CD14-positive monocyte (primary cell): ENCODE measurements around the gene COG6. TPM values are rescaled to one million over a fixed set of nuclear protein-coding genes. Genes with fewer than 3 reads are reported as not detected.

Experiments used
- DNase-seq, 3 donors: peaks; one replicate each; pipeline ENCODE4 v3.0.0-alpha.2; 2011 to 2022
- H2AFZ ChIP-seq: 2 replicates; pipeline ENCODE4 v1.6.0; 2012; ENCODE audit warnings: mild to moderate bottlenecking, low read depth, low read length, inconsistent platforms; ENCODE audit not compliant: insufficient read depth, poor library complexity, severe bottlenecking
- H3K27ac ChIP-seq, 2 donors: 1 replicate in 1 of 2; 2 replicates in 1 of 2; pipeline ENCODE4 v1.5.1; 2012 to 2013; ENCODE audit warnings: low read length in 2 of 2, control low read depth in 1 of 2, inconsistent platforms in 1 of 2, low read depth in 1 of 2, mild to moderate bottlenecking in 1 of 2
- H3K27me3 ChIP-seq, 2 donors: one replicate each; pipeline versions ENCODE4 v1.6.0 to v1.6.1; 2011 to 2013; ENCODE audit warnings: low read length in 2 of 2; ENCODE audit not compliant: control insufficient read depth in 2 of 2, insufficient read depth in 2 of 2
- H3K36me3 ChIP-seq, 2 donors: replicated peaks in 1 of 2; 1 replicate in 1 of 2; 2 replicates in 1 of 2; pipeline versions ENCODE4 v1.5.1 to v1.6.1; 2012 to 2013; ENCODE audit warnings: low read length in 2 of 2, control low read depth in 1 of 2, inconsistent platforms in 1 of 2, mild to moderate bottlenecking in 1 of 2; ENCODE audit not compliant: insufficient read depth in 2 of 2, control insufficient read depth in 1 of 2
- H3K4me1 ChIP-seq, 2 donors: 1 replicate in 1 of 2; 2 replicates in 1 of 2; pipeline versions ENCODE4 v1.5.1 to v1.6.1; 2012 to 2013; ENCODE audit warnings: low read length in 2 of 2, control low read depth in 1 of 2, inconsistent platforms in 1 of 2, mild to moderate bottlenecking in 1 of 2, moderate library complexity in 1 of 2; ENCODE audit not compliant: insufficient read depth in 2 of 2, control insufficient read depth in 1 of 2
- H3K4me2 ChIP-seq: replicated peaks from 2 replicates; pipeline ENCODE3; 2012; ENCODE audit warnings: low read length, moderate library complexity, mild to moderate bottlenecking; ENCODE audit not compliant: poor library complexity, severe bottlenecking; ENCODE audit errors: extremely low read depth
- H3K4me3 ChIP-seq, 3 experiments: fragments of 200-600 bp in 1 of 3; sonication (generic) in 1 of 3; replicated peaks in 1 of 3; 1 replicate in 2 of 3; 2 replicates in 1 of 3; pipeline ENCODE4 v1.5.1; 2011 to 2013; ENCODE audit warnings: low read length in 3 of 3, mild to moderate bottlenecking in 3 of 3, control low read depth in 2 of 3, low read depth in 2 of 3, inconsistent platforms in 1 of 3, moderate library complexity in 1 of 3
- H3K79me2 ChIP-seq: 2 replicates; pipeline ENCODE4 v1.6.0; 2012; ENCODE audit warnings: mild to moderate bottlenecking, control low read depth, inconsistent platforms, low read length, moderate library complexity; ENCODE audit not compliant: insufficient read depth
- H3K9ac ChIP-seq: 2 replicates; pipeline ENCODE4 v1.6.0; 2017; ENCODE audit warnings: low read length, mild to moderate bottlenecking; ENCODE audit not compliant: insufficient read depth, poor library complexity, severe bottlenecking
- H3K9me3 ChIP-seq, 2 donors: replicated peaks in 1 of 2; 1 replicate in 1 of 2; 2 replicates in 1 of 2; pipeline versions ENCODE4 v1.5.1 to v1.6.1; 2012 to 2013; ENCODE audit warnings: low read length in 2 of 2, control low read depth in 1 of 2; ENCODE audit not compliant: control insufficient read depth in 1 of 2, insufficient read depth in 1 of 2
- H4K20me1 ChIP-seq: 2 replicates; pipeline ENCODE4 v1.6.0; 2012; ENCODE audit warnings: mild to moderate bottlenecking, low read length, control low read depth, moderate library complexity; ENCODE audit not compliant: insufficient read depth
- H3K27ac Mint-ChIP-seq, 7 donors: one replicate each; pipeline ENCODE4 v1.8.0; 2020; ENCODE audit warnings: mild to moderate bottlenecking in 7 of 7, mixed read lengths in 7 of 7, moderate library complexity in 6 of 7, inconsistent platforms in 2 of 7
- H3K27me3 Mint-ChIP-seq, 3 donors: one replicate each; pipeline ENCODE4 v1.8.0; 2021 to 2022; ENCODE audit warnings: low read depth in 3 of 3, mild to moderate bottlenecking in 3 of 3, mixed read lengths in 3 of 3, moderate library complexity in 3 of 3, inconsistent platforms in 1 of 3
- H3K36me3 Mint-ChIP-seq, 2 donors: one replicate each; pipeline ENCODE4 v1.8.0; 2020; ENCODE audit warnings: mixed read lengths in 2 of 2, inconsistent platforms in 1 of 2, mild to moderate bottlenecking in 1 of 2
- H3K4me1 Mint-ChIP-seq: one replicate; pipeline ENCODE4 v1.8.0; 2020; ENCODE audit warnings: mild to moderate bottlenecking, mixed read lengths
- H3K4me3 Mint-ChIP-seq, 2 donors: one replicate each; pipeline ENCODE4 v1.8.0; 2020; ENCODE audit warnings: mild to moderate bottlenecking in 2 of 2, mixed read lengths in 2 of 2, moderate library complexity in 1 of 2
- H3K9me3 Mint-ChIP-seq, 7 donors: one replicate each; pipeline ENCODE4 v1.8.0; 2020 to 2022; ENCODE audit warnings: mixed read lengths in 7 of 7, mild to moderate bottlenecking in 6 of 7, moderate library complexity in 6 of 7, inconsistent platforms in 2 of 7
- CTCF ChIP-seq: fragments of 200-600 bp; IDR thresholded peaks from one replicate; pipeline ENCODE4 v1.8.0; 2022; ENCODE audit warnings: antibody characterized with exemption, mild to moderate bottlenecking
- WGBS: methylation state at CpG from one replicate; pipeline ENCODE4 v1.1.5; 2013; ENCODE audit warnings: missing lambda C conversion rate; ENCODE audit not compliant: insufficient coverage; 5-methylcytosine and 5-hydroxymethylcytosine counted together
- intact Hi-C, 2 donors: fragments of 100-400 bp; cut with micrococcal nuclease; formaldehyde crosslinking; loops; one replicate each; pipeline versions ENCODE4 v1.15.0 to v1.15.1; 2023
- polyA plus RNA-seq, 3 donors: library from polyadenylated mRNA; depleted of rRNA in 1 of 3; unstranded in 2 of 3; stranded (reverse) in 1 of 3; fragments of 300-500 nt in 2 of 3; fragments of >200 nt in 1 of 3; fragmentation: Illumina TruSeq in 2 of 3; gene quantifications; 1 replicate in 2 of 3; 2 replicates in 1 of 3; pipeline ENCODE4 v1.2.3, GENCODE V29; 2012 to 2021

Gene COG6
- polyA plus RNA-seq, 3 donors, result 3.9 to 11.0 (median 8.4) TPM

- Mint-ChIP-seq H3K27me3 (no peaks in the 10 kb centered on the region), H3K27ac (peak overlapping the region in 3 of 7 donors; percentile 1 to 48 (median 31)), H3K4me3 (no peak overlapping the region), H3K4me1 (peaks cover 7% of the 10 kb centered on the region), H3K9me3 (peaks cover 0 to 3% (median 3%) of the 10 kb centered on the region in 7 donors), H3K36me3 (peaks cover 19 to 21% of the 10 kb centered on the region in 2 donors)
- Histone ChIP-seq H4K20me1 (no peaks in the 10 kb centered on the region), H2AFZ (no peak overlapping the region), H3K9ac (no peak overlapping the region), H3K4me1 (peaks cover 0 to 3% of the 10 kb centered on the region in 2 donors), H3K4me2 (no peak overlapping the region), H3K4me3 (no peak overlapping the region), H3K27me3 (no peaks in the 10 kb centered on the region), H3K36me3 (peaks cover 20 to 32% of the 10 kb centered on the region in 2 donors), H3K9me3 (no peaks in the 10 kb centered on the region), H3K27ac (no peak overlapping the region), H3K79me2 (no peaks in the 10 kb centered on the region)
- TF ChIP-seq CTCF, result no peak
- no peak for DNase-seq
- intact Hi-C loops, result no loop called here
- WGBS, result 100% methylated on average over 1 of the region's 4 CpGs
Observed at GRCh38 chr13:39692660-39693438, 37.4 kb downstream of the COG6 start.

GRCh38 chr13:39699274-39699673, 43.8 kb downstream of the COG6 start:
- Mint-ChIP-seq H3K27ac (no peak overlapping the region), H3K4me1 (peaks cover 3% of the 10 kb centered on the region), H3K4me3 (no peak overlapping the region), H3K9me3 (no peaks in the 10 kb centered on the region), H3K36me3 (peaks cover 7 to 15% of the 10 kb centered on the region in 2 donors), H3K27me3 (no peaks in the 10 kb centered on the region)
- Histone ChIP-seq H3K27ac (no peak overlapping the region), H4K20me1 (no peaks in the 10 kb centered on the region), H2AFZ (no peak overlapping the region), H3K27me3 (no peaks in the 10 kb centered on the region), H3K4me1 (no peaks in the 10 kb centered on the region), H3K79me2 (no peaks in the 10 kb centered on the region), H3K4me3 (peak overlapping the region in 1 of 3 experiments; percentile 29), H3K4me2 (peak overlapping the region; percentile 20), H3K9ac (no peak overlapping the region), H3K9me3 (no peaks in the 10 kb centered on the region), H3K36me3 (peaks cover 8 to 11% of the 10 kb centered on the region in 2 donors)
- no peak for DNase-seq
- intact Hi-C loops, result no loop called here
- TF ChIP-seq CTCF, result no peak
